K562 (cell line): Measurements from ENCODE around the gene KCNB1. TPM values are rescaled to one million over a fixed set of nuclear protein-coding genes. Genes with fewer than 3 reads are reported as not detected.

Source experiments
- ATAC-seq: fragments of 200-7000 bp; cut with Tn5 transposase; 3 replicates; pipeline ENCODE4 v1.9.1; 2020; ENCODE audit warnings: moderate library complexity
- BruUV-seq: library from RNA; stranded (reverse); fragments of 400-500 nt; replicated peaks from 2 replicates; lab custom pipeline; 2021; lab: Mats Ljungman, UMichigan
- CTCF ChIA-PET: fragments of 300-600 bp; formaldehyde crosslinking; extraction: SDS; loops from one replicate; lab custom pipeline; 2021; ENCODE audit warnings: low intra/inter-chr PET ratio; lab: Yijun Ruan, JAX
- POLR2A ChIA-PET: fragments of 300-600, 350-650 bp; sonication (Branson Sonifier 250); formaldehyde crosslinking; extraction: SDS; loops from one replicate; lab custom pipeline; 2021; ENCODE audit warnings: antibody characterized with exemption, inconsistent platforms; lab: Yijun Ruan, JAX
- DNase-seq, 4 experiments: peaks; one replicate each; pipeline versions ENCODE4 v3.0.0 to v3.0.0-alpha.2; 2011 to 2018; ENCODE audit warnings: low spot score in 3 of 4, mixed read lengths in 3 of 4; ENCODE audit errors: extremely low read depth in 1 of 4
- FAIRE-seq: peaks from 2 replicates; lab custom pipeline; 2011; peaks lifted over from hg19 to GRCh38; lab: Jason Lieb, UNC
- H2AFZ ChIP-seq: 2 replicates; pipeline ENCODE4 v1.6.0; 2011; ENCODE audit warnings: low read depth, low read length, control low read depth, inconsistent platforms
- H3K27ac ChIP-seq: fragments of 200-600 bp; 3 replicates; pipeline ENCODE4 v1.8.0; 2011; ENCODE audit warnings: low read depth, mild to moderate bottlenecking, control low read depth, inconsistent platforms, low read length, moderate library complexity, mixed read lengths; ENCODE audit errors: extremely low read depth
- H3K27me3 ChIP-seq, 2 experiments: fragments of 300-600 bp in 1 of 2; 2 replicates in 1 of 2; 3 replicates in 1 of 2; pipeline versions ENCODE4 v1.6.0 to v1.8.0; 2011; ENCODE audit warnings: inconsistent platforms in 2 of 2, low read length in 2 of 2, mild to moderate bottlenecking in 1 of 2, mixed read lengths in 1 of 2, moderate library complexity in 1 of 2; ENCODE audit not compliant: control insufficient read depth in 2 of 2, insufficient read depth in 2 of 2
- H3K36me3 ChIP-seq: fragments of 300-600 bp; 3 replicates; pipeline ENCODE4 v1.8.0; 2011; ENCODE audit warnings: mild to moderate bottlenecking, low read length, inconsistent platforms; ENCODE audit not compliant: control insufficient read depth, insufficient read depth
- H3K4me1 ChIP-seq, 2 experiments: fragments of 200-600 bp in 1 of 2; replicated peaks in 1 of 2; 2 replicates in 1 of 2; 3 replicates in 1 of 2; pipeline versions ENCODE4 v1.5.1 to v1.8.0; 2011; ENCODE audit warnings: inconsistent platforms in 2 of 2, low read length in 2 of 2, mild to moderate bottlenecking in 1 of 2, mixed read lengths in 1 of 2, moderate library complexity in 1 of 2; ENCODE audit not compliant: control insufficient read depth in 2 of 2, insufficient read depth in 2 of 2
- H3K4me2 ChIP-seq: 2 replicates; pipeline ENCODE4 v1.6.1; 2011; ENCODE audit warnings: low read length, control low read depth, inconsistent platforms, mixed read lengths; ENCODE audit not compliant: insufficient read depth
- H3K4me3 ChIP-seq: fragments of 200-600 bp; sonication (generic), shearing (Covaris generic); 2 replicates; pipeline ENCODE4 v1.5.1; 2016; ENCODE audit warnings: control low read depth, inconsistent platforms
- H3K79me2 ChIP-seq: fragments of 200-600 bp; 3 replicates; pipeline ENCODE4 v1.8.0; 2011; ENCODE audit warnings: low read length, inconsistent platforms; ENCODE audit not compliant: control insufficient read depth, insufficient read depth
- H3K9ac ChIP-seq, 2 experiments: 2 replicates each; pipeline versions ENCODE4 v1.6.0 to v1.6.1; 2011; ENCODE audit warnings: low read depth in 2 of 2, low read length in 2 of 2, control low read depth in 1 of 2, inconsistent platforms in 1 of 2, mild to moderate bottlenecking in 1 of 2, mixed read lengths in 1 of 2; ENCODE audit not compliant: insufficient read depth in 1 of 2
- H3K9me1 ChIP-seq: one replicate; pipeline ENCODE4 v1.6.0; 2011; ENCODE audit warnings: inconsistent platforms, mild to moderate bottlenecking, low read length, moderate library complexity; ENCODE audit not compliant: control insufficient read depth, insufficient read depth
- H3K9me3 ChIP-seq: replicated peaks from 2 replicates; pipeline ENCODE4 v1.5.1; 2011; ENCODE audit warnings: low read depth, low read length, inconsistent platforms; ENCODE audit not compliant: control insufficient read depth, insufficient read depth
- H4K20me1 ChIP-seq: replicated peaks from 2 replicates; pipeline ENCODE4 v1.6.1; 2011; ENCODE audit warnings: low read length, inconsistent platforms, mixed read lengths; ENCODE audit not compliant: control insufficient read depth, insufficient read depth
- CXXC5 ChIP-seq: fragments of 250-450 bp; sonication (Bioruptor Pico); IDR thresholded peaks from 2 replicates; pipeline ENCODE4 v1.8.0; 2022; ENCODE audit warnings: inconsistent platforms, mild to moderate bottlenecking, moderate library complexity
- IRF1 ChIP-seq: sonication (generic); formaldehyde crosslinking; IDR thresholded peaks from 2 replicates; pipeline ENCODE4 v1.8.0; 2022; ENCODE audit warnings: missing genetic modification reagents, mild to moderate bottlenecking, borderline replicate concordance
- MYC ChIP-seq, 2 experiments: fragments of 250-450 bp in 1 of 2; sonication (Bioruptor Pico) in 1 of 2; IDR thresholded peaks; 2 replicates each; pipeline versions ENCODE4 v1.5.1 to v1.6.1; 2012 to 2021; ENCODE audit warnings: low read depth in 2 of 2, borderline replicate concordance in 1 of 2, improper control_type of control experiment in 1 of 2, low read length in 1 of 2, mild to moderate bottlenecking in 1 of 2, moderate library complexity in 1 of 2
- PHF21A ChIP-seq: fragments of 450-650 bp; IDR thresholded peaks from 2 replicates; pipeline ENCODE4 v1.6.1; 2017; ENCODE audit warnings: low read depth, borderline replicate concordance
- TAF1 ChIP-seq: IDR thresholded peaks from 2 replicates; pipeline ENCODE4 v1.6.1; 2011; ENCODE audit warnings: mild to moderate bottlenecking, low read length, moderate library complexity; ENCODE audit not compliant: insufficient read depth, control insufficient read depth, severe bottlenecking; ENCODE audit errors: extremely low read depth
- ZNF174 ChIP-seq: fragments of 250-450 bp; sonication (Bioruptor Pico); IDR thresholded peaks from 2 replicates; pipeline ENCODE4 v1.4.0; 2020; ENCODE audit warnings: mild to moderate bottlenecking
- WGBS: fragments of 100-300 bp; shearing (Covaris generic); methylation state at CpG from one replicate; pipeline ENCODE4 v1.1.6; 2016; ENCODE audit warnings: low coverage, mixed read lengths; ENCODE audit not compliant: insufficient coverage; ENCODE audit errors: missing lambda C conversion rate; 5-methylcytosine and 5-hydroxymethylcytosine counted together
- in situ Hi-C: fragments of 300-500 bp; cut with MboI; formaldehyde crosslinking; loops from 4 replicates; pipeline ENCODE4 v1.15.0; 2018; ENCODE audit warnings: inconsistent platforms, mixed read lengths
- intact Hi-C: fragments of 100-400 bp; cut with micrococcal nuclease; formaldehyde crosslinking; loops from 2 replicates; pipeline ENCODE4 v1.14.2; 2022
- polyA plus RNA-seq, 8 experiments: library from polyadenylated mRNA; depleted of rRNA in 4 of 8; stranded (reverse) in 5 of 8; unstranded in 3 of 8; fragments of >200 nt; fragmentation: Nextera tagmentation in 2 of 8; fragmentation: Illumina TruSeq in 1 of 8; extraction: Ambion mirVana in 2 of 8; extraction: Trizol in 1 of 8; gene quantifications; 2 replicates each; pipeline versions ENCODE4 v1.2.1 to v1.2.3, GENCODE V29; 2011 to 2014; ENCODE audit warnings: inconsistent platforms in 1 of 8, missing spikeins in 1 of 8
- total RNA-seq, 7 experiments: library from RNA; depleted of rRNA in 6 of 7; stranded (reverse); fragments of >200 nt in 6 of 7; fragmentation: Illumina TruSeq in 2 of 7; extraction: Trizol in 2 of 7; gene quantifications; 2 replicates each; pipeline versions ENCODE4 v1.2.1 to v1.2.3, GENCODE V29; 2011 to 2021; ENCODE audit warnings: low replicate concordance in 1 of 7

Gene KCNB1
- total and polyA plus RNA-seq, 9 of the 15 experiments (the other 6 are each of a cell fraction or from before 2014, with no cell fraction given), result 0.01 to 0.06 TPM; not detected in 7

GRCh38 chr20:49351775-49352174, 130.7 kb downstream of the KCNB1 start:
- DNase-seq, result no peak
- FAIRE-seq, result no peak
- H2AFZ ChIP-seq, result no peak overlapping the region
- H3K9me1 ChIP-seq, result peaks cover 4% of the 10 kb centered on the region
- in situ Hi-C loops, result no loop called here
- CTCF ChIA-PET, result no interaction called here
- no peaks in the 10 kb centered on the region for H3K79me2 ChIP-seq
- peaks cover 19 to 29% of the 10 kb centered on the region in 2 experiments; a peak in 4 of 5 replicates for H3K27me3 ChIP-seq
- no peak for ATAC-seq
- TF ChIP-seq ZNF174 (CRISPR knock-in tag), result no peak
- TF ChIP-seq TAF1, result no peak
- TF ChIP-seq, all 486 proteins: peak for 0
- H3K27ac ChIP-seq, result no peak overlapping the region
- POLR2A ChIA-PET, result interaction anchor here (1.1 to 1.7 kb wide), 3 partner anchors 11 to 155 kb away, joined by 3 to 4 read pairs (median 3); no protein-coding TSS in a partner anchor
- no peaks in the 10 kb centered on the region for H4K20me1 ChIP-seq
- H3K4me1 ChIP-seq, result no peaks in the 10 kb centered on the region
- intact Hi-C loops, result no loop called here
- WGBS, result 0% methylated on average over 4 of the region's 4 CpGs
- no peaks in the 10 kb centered on the region for H3K9me3 ChIP-seq
- no TSS peak for BruUV-seq
- H3K4me2 ChIP-seq, result no peak overlapping the region
- H3K4me3 ChIP-seq, result no peak overlapping the region
- H3K36me3 ChIP-seq, result no peaks in the 10 kb centered on the region
- no peak overlapping the region for H3K9ac ChIP-seq

GRCh38 chr20:49349694-49350252, 132.7 kb downstream of the KCNB1 start:
- FAIRE-seq, result no peak
- TF ChIP-seq MYC (IDR thresholded peaks at IDR 0.05; ENCODE audit: low read depth, low read length) (no peak), MYC (CRISPR knock-in tag; IDR thresholded peaks at IDR 0.05; ENCODE audit: borderline replicate concordance, low read depth) (no peak), CXXC5 (no peak), PHF21A (no peak), IRF1 (CRISPR knock-in tag) (no peak)
- TF ChIP-seq, all 486 proteins: peak for 0
- ChIA-PET CTCF (no interaction called here), POLR2A (no interaction called here)
- Histone ChIP-seq H4K20me1 (no peaks in the 10 kb centered on the region; the same call in 1 of the 2 replicates), H3K27me3 (peaks cover 24 to 35% of the 10 kb centered on the region in 2 experiments; a peak in 4 of 5 replicates), H3K9me1 (no peaks in the 10 kb centered on the region), H3K4me1 (no peaks in the 10 kb centered on the region), H3K9ac (no peak overlapping the region), H3K79me2 (no peaks in the 10 kb centered on the region), H3K27ac (no peak overlapping the region), H3K4me3 (no peak overlapping the region), H2AFZ (no peak overlapping the region), H3K9me3 (no peaks in the 10 kb centered on the region), H3K36me3 (no peaks in the 10 kb centered on the region), H3K4me2 (no peak overlapping the region)
- intact Hi-C loops (no loop called here), in situ Hi-C loops (loop anchor here (25.0 kb wide), 1 partner anchor 538 kb away; no protein-coding TSS in a partner anchor)
- no peak for ATAC-seq
- WGBS, result 0% methylated on average over 3 of the region's 3 CpGs
- no peak for DNase-seq
- no TSS peak for BruUV-seq
